Testis (tissue), 3 donors: ENCODE data around the gene ORC1. TPM values are rescaled to one million over a fixed set of nuclear protein-coding genes. Genes with fewer than 3 reads are reported as not detected.

Source experiments
- DNase-seq: peaks from one replicate; pipeline ENCODE4 v3.0.0-alpha.2; 2019
- H3K27ac ChIP-seq, 2 donors: fragments of 200-600 bp; sonication (generic); one replicate each; pipeline ENCODE4 v1.5.1; 2019
- H3K27me3 ChIP-seq: fragments of 200-600 bp; sonication (generic); one replicate; pipeline ENCODE4 v1.5.1; 2019
- H3K36me3 ChIP-seq: fragments of 200-600 bp; sonication (generic); one replicate; pipeline ENCODE4 v1.5.1; 2017; ENCODE audit warnings: low read depth; ENCODE audit errors: missing control alignments
- H3K4me1 ChIP-seq: fragments of 200-600 bp; sonication (generic); one replicate; pipeline ENCODE4 v1.5.1; 2019
- H3K4me3 ChIP-seq, 2 donors: fragments of 200-600 bp; sonication (generic); one replicate each; pipeline ENCODE4 v1.5.1; 2017 to 2019
- H3K9me3 ChIP-seq: fragments of 200-600 bp; sonication (generic); one replicate; pipeline ENCODE4 v1.5.1; 2017
- POLR2A ChIP-seq: fragments of 450-650 bp; IDR thresholded peaks from one replicate; pipeline ENCODE4 v1.6.1; 2017; ENCODE audit warnings: antibody characterized with exemption, mild to moderate bottlenecking, moderate library complexity
- WGBS, 2 donors: methylation state at CpG; one replicate each; pipeline ENCODE4 v1.1.5; 2018; 5-methylcytosine and 5-hydroxymethylcytosine counted together
- intact Hi-C: fragments of 100-400 bp; cut with DNase I; formaldehyde crosslinking; loops from one replicate; pipeline ENCODE4 v1.15.1; 2023; ENCODE audit warnings: low total_unique reads
- polyA plus RNA-seq: library from polyadenylated mRNA; stranded (reverse); fragments of 350-450 nt; fragmentation: Illumina TruSeq; extraction: RNeasy Lipid Tissue Mini Kit (QIAGEN cat#74804); gene quantifications from one replicate; pipeline ENCODE4 v1.2.3, GENCODE V29; 2014; ENCODE audit warnings: low read depth, low replicate concordance; ENCODE audit not compliant: insufficient read depth
- total RNA-seq, 2 donors: library from RNA; depleted of rRNA; stranded (reverse); fragments of >200 nt; gene quantifications; one replicate each; pipeline ENCODE4 v1.2.3, GENCODE V29; 2016
- TF ChIP-seq, protein P1 (sequence below), 3 experiments: fragments of 450-650 bp in 2 of 3; fragments of 200-600 bp in 1 of 3; sonication (generic) in 1 of 3; IDR thresholded peaks; one replicate each; pipeline ENCODE4 v1.5.1; 2016 to 2019; ENCODE audit warnings: antibody characterized with exemption in 3 of 3, mild to moderate bottlenecking in 2 of 3, moderate library complexity in 1 of 3

ORC1 gene
- total and polyA plus RNA-seq, 3 donors from 2014 or later = 5.7 to 6.9 (median 6.4) TPM

DNA sequence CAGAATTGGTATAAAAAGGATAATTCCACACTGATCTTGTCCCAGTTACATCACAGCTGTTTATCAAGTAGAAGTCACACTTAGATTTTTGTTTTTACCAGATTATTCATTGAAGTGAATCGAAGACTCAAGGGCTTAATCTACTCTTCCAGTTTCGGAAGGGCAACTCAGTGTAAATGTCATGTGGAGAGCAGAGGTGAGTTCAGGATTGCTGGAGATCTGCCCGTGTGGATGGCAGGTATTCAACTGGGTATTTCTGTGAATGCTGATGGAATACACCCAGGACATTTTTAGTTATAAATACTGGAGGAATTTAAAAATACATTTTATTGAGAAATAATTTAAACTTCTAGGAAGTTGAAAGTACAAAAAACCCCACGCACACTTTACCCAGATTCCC, 57.6 kb downstream of the ORC1 start:
- intact Hi-C loops = no loop called here
- no peak overlapping the region for H3K4me3 ChIP-seq
- no peak overlapping the region for H3K27ac ChIP-seq
- TF ChIP-seq POLR2A = no peak
- TF ChIP-seq, protein P1, sequence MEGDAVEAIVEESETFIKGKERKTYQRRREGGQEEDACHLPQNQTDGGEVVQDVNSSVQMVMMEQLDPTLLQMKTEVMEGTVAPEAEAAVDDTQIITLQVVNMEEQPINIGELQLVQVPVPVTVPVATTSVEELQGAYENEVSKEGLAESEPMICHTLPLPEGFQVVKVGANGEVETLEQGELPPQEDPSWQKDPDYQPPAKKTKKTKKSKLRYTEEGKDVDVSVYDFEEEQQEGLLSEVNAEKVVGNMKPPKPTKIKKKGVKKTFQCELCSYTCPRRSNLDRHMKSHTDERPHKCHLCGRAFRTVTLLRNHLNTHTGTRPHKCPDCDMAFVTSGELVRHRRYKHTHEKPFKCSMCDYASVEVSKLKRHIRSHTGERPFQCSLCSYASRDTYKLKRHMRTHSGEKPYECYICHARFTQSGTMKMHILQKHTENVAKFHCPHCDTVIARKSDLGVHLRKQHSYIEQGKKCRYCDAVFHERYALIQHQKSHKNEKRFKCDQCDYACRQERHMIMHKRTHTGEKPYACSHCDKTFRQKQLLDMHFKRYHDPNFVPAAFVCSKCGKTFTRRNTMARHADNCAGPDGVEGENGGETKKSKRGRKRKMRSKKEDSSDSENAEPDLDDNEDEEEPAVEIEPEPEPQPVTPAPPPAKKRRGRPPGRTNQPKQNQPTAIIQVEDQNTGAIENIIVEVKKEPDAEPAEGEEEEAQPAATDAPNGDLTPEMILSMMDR (IDR thresholded peaks at IDR 0.05) = no peak
- WGBS, 2 donors = 92 to 93% methylated on average over 4 of the region's 4 CpGs
- no peaks in the 10 kb centered on the region for H3K9me3 ChIP-seq
- DNase-seq = no peak
- no peaks in the 10 kb centered on the region for H3K36me3 ChIP-seq
- no peaks in the 10 kb centered on the region for H3K27me3 ChIP-seq
- no peaks in the 10 kb centered on the region for H3K4me1 ChIP-seq

DNA sequence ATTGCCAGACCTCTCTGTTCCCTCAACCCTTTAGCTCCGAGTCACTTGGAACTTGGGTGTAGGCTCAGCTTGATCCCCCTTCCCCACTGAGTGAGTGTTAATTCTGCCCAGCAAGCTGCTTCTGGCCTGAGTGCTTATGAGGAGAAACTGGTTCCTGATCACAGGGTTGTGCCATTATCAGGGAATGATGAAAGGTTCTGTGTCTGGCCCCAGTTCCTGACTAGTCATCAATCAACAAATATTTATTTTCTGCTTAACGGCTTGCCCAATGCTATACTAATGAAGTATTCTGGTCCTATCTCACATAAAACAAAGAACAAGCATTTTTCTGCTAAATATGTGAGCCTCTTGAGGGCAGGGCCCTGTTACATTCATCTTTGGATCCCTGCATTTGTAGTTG, 59.0 kb downstream of the ORC1 start:
- no peak for DNase-seq
- TF ChIP-seq POLR2A = no peak
- TF ChIP-seq, protein P1 (IDR thresholded peaks at IDR 0.05) = no peak
- no peaks in the 10 kb centered on the region for H3K36me3 ChIP-seq
- intact Hi-C loops = no loop called here
- H3K9me3 ChIP-seq = no peaks in the 10 kb centered on the region
- H3K27me3 ChIP-seq = no peaks in the 10 kb centered on the region
- no peaks in the 10 kb centered on the region for H3K4me1 ChIP-seq
- no peak overlapping the region for H3K4me3 ChIP-seq
- 83 to 90% methylated on average over 2 of the region's 2 CpGs for WGBS, 2 donors
- no peak overlapping the region for H3K27ac ChIP-seq

GRCh38 chr1:52343979-52344378, 60.2 kb downstream of the ORC1 start:
- TF ChIP-seq POLR2A = no peak
- TF ChIP-seq, protein P1 (IDR thresholded peaks at IDR 0.05) = no peak
- DNase-seq = no peak
- 81 to 88% methylated on average over 3 of the region's 3 CpGs for WGBS, 2 donors
- Histone ChIP-seq H3K4me3 (no peak overlapping the region), H3K4me1 (no peaks in the 10 kb centered on the region), H3K27ac (no peak overlapping the region), H3K9me3 (no peaks in the 10 kb centered on the region), H3K27me3 (no peaks in the 10 kb centered on the region), H3K36me3 (no peaks in the 10 kb centered on the region)
- intact Hi-C loops = no loop called here

DNA sequence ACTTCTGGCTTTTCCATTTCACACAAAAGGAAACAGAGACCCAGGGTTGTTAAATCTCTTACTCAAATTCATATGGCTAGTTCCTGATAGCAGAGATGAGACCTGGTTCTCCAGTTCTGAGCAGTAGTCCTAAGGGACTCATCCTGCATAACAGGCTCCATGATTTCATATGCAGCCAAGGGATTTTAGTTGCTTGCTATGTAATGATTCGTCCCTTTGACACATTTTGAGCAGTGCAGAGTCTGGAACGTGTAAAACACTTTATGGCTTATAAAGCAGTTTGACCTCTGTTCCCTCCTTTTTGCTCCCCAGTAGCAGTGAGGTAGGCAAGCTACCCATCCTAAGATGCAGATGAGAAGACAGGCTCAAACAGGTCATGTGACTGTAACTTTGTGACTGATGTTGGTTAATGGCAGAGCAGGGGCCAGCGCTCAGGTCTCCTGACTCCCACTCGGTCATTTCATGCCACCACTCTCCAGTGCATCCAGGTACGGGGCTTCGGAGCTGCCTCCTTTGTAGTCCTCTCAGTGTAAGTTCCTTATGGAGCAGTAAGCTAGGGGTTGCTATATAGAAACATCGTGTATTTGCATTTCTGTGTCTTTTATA, 62.5 kb downstream of the ORC1 start:
- H3K27ac ChIP-seq = no peak overlapping the region
- intact Hi-C loops = no loop called here
- WGBS, 2 donors = 77 to 87% methylated on average over 6 to 7 of the region's 7 CpGs

More for the DNA sequence above, 62.5 kb downstream of the ORC1 start:
- Histone ChIP-seq H3K4me1 (no peaks in the 10 kb centered on the region), H3K27me3 (no peaks in the 10 kb centered on the region), H3K9me3 (no peaks in the 10 kb centered on the region), H3K36me3 (no peaks in the 10 kb centered on the region), H3K4me3 (no peak overlapping the region)
- TF ChIP-seq, protein P1 (IDR thresholded peaks at IDR 0.05) = no peak
- TF ChIP-seq POLR2A = no peak
- no peak for DNase-seq
